Measurements from ENCODE around the gene PACRG. TPM values are rescaled to one million over a fixed set of nuclear protein-coding genes. Genes with fewer than 3 reads are reported as not detected.

PACRG gene
- total RNA-seq, 1 experiment from 2014 or later = not detected

GRCh38 chr6:163253556-163254213 is 525.9 kb downstream of the PACRG start:
- Histone ChIP-seq H3K4me1 (no peaks in the 10 kb centered on the region), H3K4me3 (ENCODE audit: low read depth, low read length) (no peak overlapping the region), H3K27me3 (replicated peaks; ENCODE audit: control insufficient read depth, insufficient read depth, low read length) (no peaks in the 10 kb centered on the region), H3K9me3 (no peaks in the 10 kb centered on the region), H3K36me3 (ENCODE audit: control insufficient read depth, insufficient read depth, low read length) (no peaks in the 10 kb centered on the region)
- H3K9me3 Mint-ChIP-seq (ENCODE audit: unreplicated experiment) = no peaks in the 10 kb centered on the region
- no peaks in the 10 kb centered on the region for H3K4me1 Mint-ChIP-seq (ENCODE audit: low read depth, unreplicated experiment)
- intact Hi-C loops (cut with micrococcal nuclease; ENCODE audit: unreplicated experiment) = no loop called here
- ChIA-PET CTCF (interaction anchor here (0.6 kb wide), 1 partner anchor 1104 kb away, joined by 5 read pairs; no protein-coding TSS in a partner anchor), POLR2A (no interaction called here)
- DNase-seq = no peak
- H3K36me3 Mint-ChIP-seq (ENCODE audit: insufficient read depth, unreplicated experiment) = no peaks in the 10 kb centered on the region
- TF ChIP-seq, protein P1, sequence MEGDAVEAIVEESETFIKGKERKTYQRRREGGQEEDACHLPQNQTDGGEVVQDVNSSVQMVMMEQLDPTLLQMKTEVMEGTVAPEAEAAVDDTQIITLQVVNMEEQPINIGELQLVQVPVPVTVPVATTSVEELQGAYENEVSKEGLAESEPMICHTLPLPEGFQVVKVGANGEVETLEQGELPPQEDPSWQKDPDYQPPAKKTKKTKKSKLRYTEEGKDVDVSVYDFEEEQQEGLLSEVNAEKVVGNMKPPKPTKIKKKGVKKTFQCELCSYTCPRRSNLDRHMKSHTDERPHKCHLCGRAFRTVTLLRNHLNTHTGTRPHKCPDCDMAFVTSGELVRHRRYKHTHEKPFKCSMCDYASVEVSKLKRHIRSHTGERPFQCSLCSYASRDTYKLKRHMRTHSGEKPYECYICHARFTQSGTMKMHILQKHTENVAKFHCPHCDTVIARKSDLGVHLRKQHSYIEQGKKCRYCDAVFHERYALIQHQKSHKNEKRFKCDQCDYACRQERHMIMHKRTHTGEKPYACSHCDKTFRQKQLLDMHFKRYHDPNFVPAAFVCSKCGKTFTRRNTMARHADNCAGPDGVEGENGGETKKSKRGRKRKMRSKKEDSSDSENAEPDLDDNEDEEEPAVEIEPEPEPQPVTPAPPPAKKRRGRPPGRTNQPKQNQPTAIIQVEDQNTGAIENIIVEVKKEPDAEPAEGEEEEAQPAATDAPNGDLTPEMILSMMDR (IDR thresholded peaks at IDR 0.05; ENCODE audit: insufficient read depth in 1 of 2, low read depth in 1 of 2, low read length in 1 of 2, severe bottlenecking in 1 of 2, unreplicated experiment in 1 of 2) = no peak
- no peak overlapping the region for H3K27ac Mint-ChIP-seq (ENCODE audit: unreplicated experiment)
- no peak overlapping the region for H3K4me3 Mint-ChIP-seq (ENCODE audit: unreplicated experiment)
- no peaks in the 10 kb centered on the region for H3K27me3 Mint-ChIP-seq (ENCODE audit: insufficient read depth, unreplicated experiment)
- BruUV-seq (replicated peaks) = no TSS peak

- Histone ChIP-seq H3K4me3 (ENCODE audit: low read depth, low read length) (no peak overlapping the region), H3K27me3 (replicated peaks; ENCODE audit: control insufficient read depth, insufficient read depth, low read length) (no peaks in the 10 kb centered on the region), H3K9me3 (no peaks in the 10 kb centered on the region), H3K4me1 (no peaks in the 10 kb centered on the region), H3K36me3 (ENCODE audit: control insufficient read depth, insufficient read depth, low read length) (no peaks in the 10 kb centered on the region)
- no peaks in the 10 kb centered on the region for H3K36me3 Mint-ChIP-seq (ENCODE audit: insufficient read depth, unreplicated experiment)
- intact Hi-C loops (cut with micrococcal nuclease; ENCODE audit: unreplicated experiment) = no loop called here
- H3K9me3 Mint-ChIP-seq (ENCODE audit: unreplicated experiment) = no peaks in the 10 kb centered on the region
- TF ChIP-seq, protein P1 (IDR thresholded peaks at IDR 0.05; ENCODE audit: insufficient read depth in 1 of 2, low read depth in 1 of 2, low read length in 1 of 2, severe bottlenecking in 1 of 2, unreplicated experiment in 1 of 2) = no peak
- ChIA-PET POLR2A (no interaction called here), CTCF (no interaction called here)
- no peak overlapping the region for H3K4me3 Mint-ChIP-seq (ENCODE audit: unreplicated experiment)
- H3K27ac Mint-ChIP-seq (ENCODE audit: unreplicated experiment) = no peak overlapping the region
- H3K4me1 Mint-ChIP-seq (ENCODE audit: low read depth, unreplicated experiment) = no peaks in the 10 kb centered on the region
- no peaks in the 10 kb centered on the region for H3K27me3 Mint-ChIP-seq (ENCODE audit: insufficient read depth, unreplicated experiment)
- DNase-seq = no peak
- no TSS peak for BruUV-seq (replicated peaks)
These were observed 526.6 kb downstream of the PACRG start for GRCh38 chr6:163254341-163254835.

DNA sequence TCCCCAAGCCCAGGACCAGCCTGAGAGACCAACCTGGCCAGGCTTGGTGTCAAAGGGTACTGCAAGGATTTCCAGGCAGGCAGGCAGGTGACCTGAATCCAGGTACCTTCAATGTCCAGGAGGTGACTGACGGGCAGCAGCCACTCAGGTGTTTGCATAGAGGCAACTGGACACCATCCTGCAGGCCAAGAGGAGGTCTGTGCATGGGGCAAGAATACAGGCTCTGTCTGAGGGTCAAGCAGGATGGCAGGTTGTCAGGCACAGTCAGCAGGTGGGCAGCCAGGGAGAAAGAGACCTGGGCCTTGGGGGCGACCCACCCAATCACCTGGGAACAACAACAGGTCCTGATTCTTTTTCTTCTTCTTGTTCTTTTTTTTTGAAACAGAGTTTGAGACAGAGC is 527.5 kb downstream of the PACRG start:
- TF ChIP-seq, protein P1 (IDR thresholded peaks at IDR 0.05; ENCODE audit: insufficient read depth in 1 of 2, low read depth in 1 of 2, low read length in 1 of 2, severe bottlenecking in 1 of 2, unreplicated experiment in 1 of 2) = no peak
- Mint-ChIP-seq H3K4me1 (ENCODE audit: low read depth, unreplicated experiment) (no peaks in the 10 kb centered on the region), H3K27me3 (ENCODE audit: insufficient read depth, unreplicated experiment) (no peaks in the 10 kb centered on the region), H3K4me3 (ENCODE audit: unreplicated experiment) (no peak overlapping the region), H3K27ac (ENCODE audit: unreplicated experiment) (no peak overlapping the region), H3K9me3 (ENCODE audit: unreplicated experiment) (no peaks in the 10 kb centered on the region), H3K36me3 (ENCODE audit: insufficient read depth, unreplicated experiment) (no peaks in the 10 kb centered on the region)
- H3K27me3 ChIP-seq (replicated peaks; ENCODE audit: control insufficient read depth, insufficient read depth, low read length) = no peaks in the 10 kb centered on the region
- H3K4me3 ChIP-seq (ENCODE audit: low read depth, low read length) = no peak overlapping the region
- H3K36me3 ChIP-seq (ENCODE audit: control insufficient read depth, insufficient read depth, low read length) = no peaks in the 10 kb centered on the region
- no peaks in the 10 kb centered on the region for H3K9me3 ChIP-seq
- ChIA-PET CTCF (no interaction called here), POLR2A (no interaction called here)
- no peaks in the 10 kb centered on the region for H3K4me1 ChIP-seq
- no peak for DNase-seq
- BruUV-seq (replicated peaks) = no TSS peak
- intact Hi-C loops (cut with micrococcal nuclease; ENCODE audit: unreplicated experiment) = no loop called here

Measured in Caco-2 (cell line).